GM21576 (cell line): ENCODE measurements around the gene INKA2.

ENCODE experiments used
- ATAC-seq: cut with Tn5 transposase; IDR thresholded peaks from one replicate; pipeline ENCODE4 v1.9.1; 2021; ENCODE audit warnings: mild to moderate bottlenecking, moderate library complexity; ENCODE audit not compliant: unreplicated experiment

INKA2 gene

GRCh38 chr1:111734426-111734825, 4.8 kb downstream of the INKA2 start:
- ATAC-seq = no peak

DNA sequence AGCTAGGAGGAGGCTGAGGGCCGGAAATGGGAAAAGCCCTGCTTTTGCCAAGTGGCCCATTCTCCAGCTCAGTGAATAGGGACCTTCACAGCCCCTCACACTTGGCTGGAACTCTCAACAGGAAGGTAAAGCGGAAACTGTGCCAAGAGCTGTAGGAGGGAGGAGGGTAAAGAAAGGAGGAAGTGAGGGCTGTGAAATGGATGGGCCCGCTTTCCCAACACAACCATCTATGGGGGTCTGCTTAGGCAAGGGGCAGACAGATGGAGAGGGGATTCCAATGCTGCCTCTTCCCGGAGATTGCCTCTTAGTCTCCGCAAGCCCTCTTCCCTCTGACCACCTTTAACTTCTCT, 5.2 kb downstream of the INKA2 start:
- no peak for ATAC-seq

GRCh38 chr1:111733183-111733991, 5.8 kb downstream of the INKA2 start:
- no peak for ATAC-seq

- ATAC-seq = no peak
These were observed 6.5 kb downstream of the INKA2 start for GRCh38 chr1:111732718-111733117.

GRCh38 chr1:111731956-111732355, 7.2 kb downstream of the INKA2 start:
- ATAC-seq = no peak

- no peak for ATAC-seq
These were observed 8.5 kb downstream of the INKA2 start for GRCh38 chr1:111730706-111731105.

- no peak for ATAC-seq
These were observed 9.1 kb downstream of the INKA2 start for GRCh38 chr1:111729946-111730681.

- ATAC-seq = no peak
These were observed 9.8 kb downstream of the INKA2 start for GRCh38 chr1:111729271-111729921.

DNA sequence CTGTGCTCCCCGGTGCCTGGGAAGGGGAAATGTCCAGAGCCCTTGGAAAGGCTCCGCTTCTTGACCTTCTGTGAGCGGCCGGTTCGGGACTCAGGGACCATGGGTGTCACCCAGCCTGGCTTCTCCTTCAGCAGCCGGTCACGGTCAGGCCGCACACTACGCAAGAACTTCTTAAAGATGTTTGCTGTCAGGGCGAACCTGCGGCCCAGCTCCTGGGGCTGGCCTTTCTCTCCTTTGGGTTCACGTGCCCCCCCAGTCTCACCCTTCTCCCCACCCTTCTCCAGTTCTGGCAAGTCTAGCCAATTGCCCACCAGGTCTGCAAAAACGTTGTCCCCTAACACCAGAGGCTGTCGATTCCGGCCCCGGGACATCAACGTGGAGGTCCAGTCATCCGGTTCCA, 12.1 kb downstream of the INKA2 start:
- no peak for ATAC-seq

- ATAC-seq = no peak
These were observed 14.0 kb downstream of the INKA2 start for GRCh38 chr1:111725192-111725591.

GRCh38 chr1:111723871-111724270, 15.3 kb downstream of the INKA2 start:
- ATAC-seq = no peak

DNA sequence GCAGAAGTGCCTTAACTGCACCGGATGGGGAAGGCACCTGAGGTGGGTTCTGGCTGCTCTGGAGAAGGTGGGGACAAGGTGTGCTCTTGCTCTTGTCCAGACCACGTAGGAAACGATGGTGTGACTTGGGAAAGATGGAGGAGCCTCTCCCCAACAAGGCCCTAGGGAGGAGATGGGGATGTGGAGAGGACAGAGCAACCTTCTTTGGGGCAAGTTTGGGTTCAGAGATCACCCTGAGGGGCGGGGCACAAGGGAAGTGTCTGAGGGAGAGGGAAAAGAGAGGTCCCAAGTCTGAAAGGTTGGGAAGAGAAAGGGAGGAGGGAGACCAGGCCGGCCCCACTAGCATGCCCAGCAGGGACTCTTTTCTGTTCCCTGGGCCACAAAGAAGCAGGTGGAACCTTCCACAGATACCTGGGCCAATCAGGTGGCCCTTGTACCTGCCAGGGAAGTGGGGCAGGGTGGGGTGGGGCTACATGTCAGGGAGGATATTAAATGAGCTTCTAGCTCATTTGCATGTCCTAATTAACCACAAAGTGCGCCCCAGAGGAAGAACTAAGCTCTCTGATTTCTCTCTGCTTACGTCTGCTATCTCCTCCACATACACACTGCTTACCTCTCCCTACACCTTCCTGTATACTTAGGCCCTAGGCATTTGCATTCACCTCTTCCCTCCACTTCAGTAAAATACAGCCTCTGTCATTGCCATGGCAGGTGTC, 15.9 kb downstream of the INKA2 start:
- no peak for ATAC-seq

GRCh38 chr1:111720977-111721786, 18.0 kb downstream of the INKA2 start:
- ATAC-seq = no peak

DNA sequence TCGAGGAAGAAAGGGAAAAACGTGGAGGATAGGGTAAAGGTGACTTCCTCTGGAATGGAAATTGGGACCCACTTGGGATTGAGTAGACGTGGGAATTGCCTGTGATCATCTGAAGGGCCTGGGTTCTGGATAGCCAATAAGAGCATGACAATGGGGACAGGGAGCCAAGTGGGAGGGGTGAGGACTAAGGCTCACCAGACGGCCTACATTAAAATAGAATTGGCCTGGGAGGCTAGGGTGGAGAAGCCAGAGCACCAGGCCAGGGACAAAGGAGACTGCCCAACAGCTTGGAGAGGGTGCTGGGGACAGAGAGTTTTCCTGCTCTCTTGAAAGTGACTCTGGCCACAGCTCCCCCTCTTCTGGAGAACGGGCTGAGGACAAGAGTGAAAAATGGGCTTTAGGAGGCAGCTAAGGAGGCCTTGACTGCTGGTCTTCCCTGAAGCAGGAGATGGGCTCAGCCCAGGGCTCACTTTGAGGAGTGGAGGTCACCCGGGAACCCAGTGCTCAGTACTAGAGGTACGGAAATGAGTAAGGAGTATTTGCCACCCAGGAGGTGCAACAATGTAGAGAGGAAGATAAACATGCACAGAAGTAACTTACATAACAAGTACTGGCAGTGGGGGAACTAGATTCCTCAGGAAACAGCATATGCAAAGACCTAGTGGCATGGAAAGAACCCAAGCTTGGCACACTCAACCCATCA, 18.8 kb downstream of the INKA2 start:
- no peak for ATAC-seq

DNA sequence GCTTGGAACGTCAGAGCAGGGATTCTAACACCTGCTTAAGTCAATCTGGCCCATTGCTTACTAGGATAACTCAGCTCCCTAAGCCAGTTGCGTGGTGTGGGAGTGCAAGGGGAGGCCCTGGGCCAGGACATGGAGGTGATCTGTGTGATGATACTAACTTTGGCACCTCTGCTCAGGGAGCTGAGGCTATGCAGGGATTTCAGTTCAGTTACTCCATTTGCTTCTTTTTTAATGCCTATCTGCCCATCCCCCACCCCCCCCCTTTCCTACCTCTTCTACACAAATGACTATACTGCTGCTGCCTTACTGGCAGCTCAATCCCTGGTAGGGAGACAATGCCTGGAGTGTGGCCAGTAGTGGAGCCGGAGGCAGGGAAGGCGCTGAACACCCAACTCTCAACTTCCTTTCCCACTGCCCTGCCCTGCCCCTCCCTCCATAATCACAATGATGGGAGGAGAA, 19.5 kb downstream of the INKA2 start:
- no peak for ATAC-seq

GRCh38 chr1:111719135-111719534, 20.1 kb downstream of the INKA2 start:
- no peak for ATAC-seq

DNA sequence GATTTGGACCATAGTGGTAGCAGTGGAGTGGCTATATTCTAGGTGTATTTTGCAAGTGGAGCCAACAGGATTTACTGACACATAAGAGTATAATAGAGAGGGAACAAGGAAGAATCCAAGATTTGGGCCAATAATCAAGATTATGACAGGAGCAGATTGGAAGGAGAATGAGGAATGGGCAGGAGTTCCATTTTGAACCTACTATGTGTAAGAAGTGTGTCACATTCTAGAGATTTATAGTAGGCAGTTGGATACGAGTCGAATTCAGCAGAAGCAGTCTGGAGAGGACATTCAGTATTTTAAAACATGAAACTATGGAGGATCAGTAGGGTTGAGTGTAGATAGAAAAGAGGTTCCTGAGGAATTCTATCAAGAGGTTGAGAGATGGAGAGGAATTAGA, 21.7 kb downstream of the INKA2 start:
- no peak for ATAC-seq

- no peak for ATAC-seq
These were observed 22.9 kb downstream of the INKA2 start for GRCh38 chr1:111716333-111716732.

- ATAC-seq = no peak
These were observed 29.2 kb downstream of the INKA2 start for GRCh38 chr1:111709986-111710385.

DNA sequence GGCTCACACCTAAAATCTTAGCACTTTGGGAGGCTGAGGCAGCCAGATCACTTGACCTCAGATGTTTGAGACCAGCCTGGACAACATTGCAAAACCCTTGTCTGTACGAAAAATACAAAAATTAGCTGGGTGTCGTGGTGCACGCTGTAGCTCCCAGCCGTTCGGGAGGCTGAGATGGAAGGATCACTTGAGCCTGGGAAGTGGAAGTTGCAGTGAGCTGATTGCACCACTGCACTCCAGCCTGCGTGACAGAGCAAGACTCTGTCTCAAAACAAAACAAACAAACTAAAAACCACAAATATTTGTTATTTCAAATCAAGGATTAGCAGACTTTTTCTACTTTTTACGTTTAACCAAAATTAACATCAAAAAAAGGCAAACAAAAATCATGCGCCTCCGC, 31.3 kb downstream of the INKA2 start:
- no peak for ATAC-seq
